HepG2 (cell line): ENCODE data around the gene THSD8. TPM values are rescaled to one million over a fixed set of nuclear protein-coding genes. Genes with fewer than 3 reads are reported as not detected.

ENCODE experiments used
- ARHGAP35 ChIP-seq: sonication (generic); formaldehyde crosslinking; IDR thresholded peaks from 2 replicates; pipeline ENCODE4 v1.9.0; 2022; ENCODE audit warnings: mild to moderate bottlenecking, inconsistent platforms, moderate library complexity, missing genetic modification reagents, borderline replicate concordance
- GZF1 ChIP-seq: sonication (generic); formaldehyde crosslinking; IDR thresholded peaks from 2 replicates; pipeline ENCODE4 v1.5.1; 2020; ENCODE audit warnings: mild to moderate bottlenecking, missing genetic modification reagents
- HCFC1 ChIP-seq: fragments of 150-350 bp; IDR thresholded peaks from 2 replicates; pipeline ENCODE4 v1.6.1; 2014; ENCODE audit warnings: low read depth, low read length
- ISL2 ChIP-seq: sonication (generic); formaldehyde crosslinking; IDR thresholded peaks from 2 replicates; pipeline ENCODE4 v1.5.0; 2020; ENCODE audit warnings: missing genetic modification reagents
- POLR2AphosphoS2 ChIP-seq: IDR thresholded peaks from 2 replicates; pipeline ENCODE4 v1.6.1; 2011; ENCODE audit warnings: low read depth, low read length, improper control_type of control experiment
- REL ChIP-seq: sonication (generic); formaldehyde crosslinking; conservative IDR thresholded peaks from 2 replicates; pipeline ENCODE4 v1.8.0; 2022; ENCODE audit warnings: mild to moderate bottlenecking, missing genetic modification reagents, moderate library complexity
- SMAD3 ChIP-seq: sonication (generic); formaldehyde crosslinking; IDR thresholded peaks from 2 replicates; pipeline ENCODE4 v1.4.0; 2020; ENCODE audit warnings: missing genetic modification reagents
- TBP ChIP-seq: sonication (generic); formaldehyde crosslinking; IDR thresholded peaks from 2 replicates; pipeline ENCODE4 v1.5.0; 2020; ENCODE audit warnings: missing genetic modification reagents
- ZNF263 ChIP-seq: sonication (generic); formaldehyde crosslinking; IDR thresholded peaks from 2 replicates; pipeline ENCODE4 v1.4.0; 2020; ENCODE audit warnings: missing genetic modification reagents
- ZNF546 ChIP-seq: sonication (generic); formaldehyde crosslinking; conservative IDR thresholded peaks from 2 replicates; pipeline ENCODE4 v1.8.1; 2023; ENCODE audit warnings: mild to moderate bottlenecking, missing genetic modification reagents
- polyA plus RNA-seq, 8 experiments: library from polyadenylated mRNA; depleted of rRNA in 3 of 8; stranded (reverse) in 7 of 8; unstranded in 1 of 8; fragments of >200 nt; fragmentation: Illumina TruSeq in 4 of 8; extraction: Trizol in 4 of 8; gene quantifications; 2 replicates each; pipeline versions ENCODE4 v1.2.1 to v1.2.3, GENCODE V29; 2011 to 2016; ENCODE audit warnings: low read depth in 4 of 8, missing spikeins in 1 of 8, mixed read lengths in 1 of 8; ENCODE audit not compliant: insufficient read depth in 1 of 8
- total RNA-seq, 5 experiments: library from RNA; depleted of rRNA; stranded (reverse); fragments of >200 nt; fragmentation: Illumina TruSeq; extraction: Trizol; gene quantifications; 2 replicates each; pipeline ENCODE4 v1.2.3, GENCODE V29; 2016; ENCODE audit warnings: low read depth in 1 of 5
- TF ChIP-seq, protein P1 (sequence below): sonication (generic); formaldehyde crosslinking; IDR thresholded peaks from 2 replicates; pipeline ENCODE4 v1.8.1; 2023; ENCODE audit warnings: missing genetic modification reagents, inconsistent platforms, borderline replicate concordance
- TF ChIP-seq, protein P2 (sequence below): sonication (generic); formaldehyde crosslinking; IDR thresholded peaks from 2 replicates; pipeline ENCODE4 v1.9.0; 2021; ENCODE audit warnings: missing genetic modification reagents, mild to moderate bottlenecking, borderline replicate concordance
- TF ChIP-seq, protein P3 (sequence below): sonication (generic); formaldehyde crosslinking; IDR thresholded peaks from 2 replicates; pipeline ENCODE4 v1.4.0; 2020; ENCODE audit warnings: missing genetic modification reagents
- TF ChIP-seq, protein P4 (sequence below): sonication (generic); formaldehyde crosslinking; IDR thresholded peaks from 2 replicates; pipeline ENCODE4 v1.4.0; 2020; ENCODE audit warnings: low read depth, mild to moderate bottlenecking, missing genetic modification reagents
- TF ChIP-seq, protein P5 (sequence below): sonication (generic); formaldehyde crosslinking; IDR thresholded peaks from 2 replicates; pipeline ENCODE4 v1.5.1; 2020; ENCODE audit warnings: mild to moderate bottlenecking, missing genetic modification reagents
- TF ChIP-seq, protein P6 (sequence below): sonication (generic); formaldehyde crosslinking; IDR thresholded peaks from 2 replicates; pipeline ENCODE4 v1.8.0; 2022; ENCODE audit warnings: missing genetic modification reagents, mild to moderate bottlenecking, borderline replicate concordance

The THSD8 gene
- total and polyA plus RNA-seq, 2 of the 13 experiments (the other 11 are each of a cell fraction or from before 2014, with no cell fraction given), result 4.8 to 14.9 TPM

DNA sequence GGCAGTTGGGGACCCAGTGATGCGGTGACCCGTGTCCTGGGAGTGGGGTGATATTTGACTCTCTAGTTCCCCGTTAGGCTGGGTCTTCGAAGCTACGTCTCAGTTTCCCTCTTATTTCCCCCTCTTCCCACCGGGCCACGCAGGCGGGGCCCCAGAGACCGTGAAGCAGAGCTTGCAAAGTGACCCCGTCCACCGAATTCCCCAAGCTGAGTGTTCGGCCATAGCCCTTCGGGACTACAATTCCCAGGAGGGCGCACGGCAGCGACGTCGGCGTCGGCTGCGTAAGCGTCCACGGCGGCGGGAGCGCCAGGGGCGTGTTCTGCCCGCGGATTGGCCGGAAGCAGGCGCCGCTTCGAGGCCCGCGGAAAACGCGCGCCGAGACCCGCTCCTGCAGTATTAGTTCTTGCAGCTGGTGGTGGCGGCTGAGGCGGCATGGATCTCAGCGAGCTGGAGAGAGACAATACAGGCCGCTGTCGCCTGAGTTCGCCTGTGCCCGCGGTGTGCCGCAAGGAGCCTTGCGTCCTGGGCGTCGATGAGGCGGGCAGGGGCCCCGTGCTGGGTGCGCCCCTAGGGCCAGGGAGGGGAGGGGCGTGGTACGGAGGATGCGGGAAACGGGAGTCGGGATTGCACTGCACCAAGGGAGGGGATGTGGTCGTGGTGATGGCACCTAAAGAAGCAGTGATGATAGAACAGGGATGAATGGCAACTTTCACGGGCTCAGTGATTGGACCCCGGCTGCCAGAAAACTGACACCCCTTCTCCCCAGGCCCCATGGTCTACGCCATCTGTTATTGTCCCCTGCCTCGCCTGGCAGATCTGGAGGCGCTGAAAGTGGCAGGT lies 4.6 kb downstream of the THSD8 start, which contains the start of gene RNASEH2A (continued):
- TF ChIP-seq, protein P1, sequence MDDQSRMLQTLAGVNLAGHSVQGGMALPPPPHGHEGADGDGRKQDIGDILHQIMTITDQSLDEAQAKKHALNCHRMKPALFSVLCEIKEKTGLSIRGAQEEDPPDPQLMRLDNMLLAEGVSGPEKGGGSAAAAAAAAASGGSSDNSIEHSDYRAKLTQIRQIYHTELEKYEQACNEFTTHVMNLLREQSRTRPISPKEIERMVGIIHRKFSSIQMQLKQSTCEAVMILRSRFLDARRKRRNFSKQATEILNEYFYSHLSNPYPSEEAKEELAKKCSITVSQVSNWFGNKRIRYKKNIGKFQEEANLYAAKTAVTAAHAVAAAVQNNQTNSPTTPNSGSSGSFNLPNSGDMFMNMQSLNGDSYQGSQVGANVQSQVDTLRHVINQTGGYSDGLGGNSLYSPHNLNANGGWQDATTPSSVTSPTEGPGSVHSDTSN (CRISPR knock-in tag), result no peak; the same call in 1 of the 2 replicates
- peak; percentile 93 for TF ChIP-seq HCFC1
- TF ChIP-seq, protein P2, sequence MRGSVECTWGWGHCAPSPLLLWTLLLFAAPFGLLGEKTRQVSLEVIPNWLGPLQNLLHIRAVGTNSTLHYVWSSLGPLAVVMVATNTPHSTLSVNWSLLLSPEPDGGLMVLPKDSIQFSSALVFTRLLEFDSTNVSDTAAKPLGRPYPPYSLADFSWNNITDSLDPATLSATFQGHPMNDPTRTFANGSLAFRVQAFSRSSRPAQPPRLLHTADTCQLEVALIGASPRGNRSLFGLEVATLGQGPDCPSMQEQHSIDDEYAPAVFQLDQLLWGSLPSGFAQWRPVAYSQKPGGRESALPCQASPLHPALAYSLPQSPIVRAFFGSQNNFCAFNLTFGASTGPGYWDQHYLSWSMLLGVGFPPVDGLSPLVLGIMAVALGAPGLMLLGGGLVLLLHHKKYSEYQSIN (CRISPR knock-in tag), result no peak
- 0 out of 2 replicates have a peak, but pooled peaks have one; percentile 27 for TF ChIP-seq TBP (CRISPR knock-in tag)
- TF ChIP-seq, protein P3, sequence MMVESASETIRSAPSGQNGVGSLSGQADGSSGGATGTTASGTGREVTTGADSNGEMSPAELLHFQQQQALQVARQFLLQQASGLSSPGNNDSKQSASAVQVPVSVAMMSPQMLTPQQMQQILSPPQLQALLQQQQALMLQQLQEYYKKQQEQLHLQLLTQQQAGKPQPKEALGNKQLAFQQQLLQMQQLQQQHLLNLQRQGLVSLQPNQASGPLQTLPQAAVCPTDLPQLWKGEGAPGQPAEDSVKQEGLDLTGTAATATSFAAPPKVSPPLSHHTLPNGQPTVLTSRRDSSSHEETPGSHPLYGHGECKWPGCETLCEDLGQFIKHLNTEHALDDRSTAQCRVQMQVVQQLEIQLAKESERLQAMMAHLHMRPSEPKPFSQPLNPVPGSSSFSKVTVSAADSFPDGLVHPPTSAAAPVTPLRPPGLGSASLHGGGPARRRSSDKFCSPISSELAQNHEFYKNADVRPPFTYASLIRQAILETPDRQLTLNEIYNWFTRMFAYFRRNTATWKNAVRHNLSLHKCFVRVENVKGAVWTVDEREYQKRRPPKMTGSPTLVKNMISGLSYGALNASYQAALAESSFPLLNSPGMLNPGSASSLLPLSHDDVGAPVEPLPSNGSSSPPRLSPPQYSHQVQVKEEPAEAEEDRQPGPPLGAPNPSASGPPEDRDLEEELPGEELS (CRISPR knock-in tag), result peak; percentile 46
- 0 out of 2 replicates have a peak, but pooled peaks have one; percentile 34 for TF ChIP-seq SMAD3 (CRISPR knock-in tag)
- peak; percentile 36; the same call in 1 of the 2 replicates for TF ChIP-seq ZNF263
- 0 out of 2 replicates have a peak, but pooled peaks have one; percentile 43 for TF ChIP-seq GZF1 (CRISPR knock-in tag)
- TF ChIP-seq, protein P4, sequence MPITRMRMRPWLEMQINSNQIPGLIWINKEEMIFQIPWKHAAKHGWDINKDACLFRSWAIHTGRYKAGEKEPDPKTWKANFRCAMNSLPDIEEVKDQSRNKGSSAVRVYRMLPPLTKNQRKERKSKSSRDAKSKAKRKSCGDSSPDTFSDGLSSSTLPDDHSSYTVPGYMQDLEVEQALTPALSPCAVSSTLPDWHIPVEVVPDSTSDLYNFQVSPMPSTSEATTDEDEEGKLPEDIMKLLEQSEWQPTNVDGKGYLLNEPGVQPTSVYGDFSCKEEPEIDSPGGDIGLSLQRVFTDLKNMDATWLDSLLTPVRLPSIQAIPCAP (CRISPR knock-in tag), result 0 out of 2 replicates have a peak, but pooled peaks have one; percentile 27
- TF ChIP-seq POLR2AphosphoS2, result no peak
- peak; percentile 65 for TF ChIP-seq ISL2
- TF ChIP-seq ZNF546, result 0 out of 2 replicates have a peak, but pooled peaks have one; percentile 72
- peak; percentile 79; the same call in 1 of the 2 replicates for TF ChIP-seq ARHGAP35
- TF ChIP-seq, protein P5, sequence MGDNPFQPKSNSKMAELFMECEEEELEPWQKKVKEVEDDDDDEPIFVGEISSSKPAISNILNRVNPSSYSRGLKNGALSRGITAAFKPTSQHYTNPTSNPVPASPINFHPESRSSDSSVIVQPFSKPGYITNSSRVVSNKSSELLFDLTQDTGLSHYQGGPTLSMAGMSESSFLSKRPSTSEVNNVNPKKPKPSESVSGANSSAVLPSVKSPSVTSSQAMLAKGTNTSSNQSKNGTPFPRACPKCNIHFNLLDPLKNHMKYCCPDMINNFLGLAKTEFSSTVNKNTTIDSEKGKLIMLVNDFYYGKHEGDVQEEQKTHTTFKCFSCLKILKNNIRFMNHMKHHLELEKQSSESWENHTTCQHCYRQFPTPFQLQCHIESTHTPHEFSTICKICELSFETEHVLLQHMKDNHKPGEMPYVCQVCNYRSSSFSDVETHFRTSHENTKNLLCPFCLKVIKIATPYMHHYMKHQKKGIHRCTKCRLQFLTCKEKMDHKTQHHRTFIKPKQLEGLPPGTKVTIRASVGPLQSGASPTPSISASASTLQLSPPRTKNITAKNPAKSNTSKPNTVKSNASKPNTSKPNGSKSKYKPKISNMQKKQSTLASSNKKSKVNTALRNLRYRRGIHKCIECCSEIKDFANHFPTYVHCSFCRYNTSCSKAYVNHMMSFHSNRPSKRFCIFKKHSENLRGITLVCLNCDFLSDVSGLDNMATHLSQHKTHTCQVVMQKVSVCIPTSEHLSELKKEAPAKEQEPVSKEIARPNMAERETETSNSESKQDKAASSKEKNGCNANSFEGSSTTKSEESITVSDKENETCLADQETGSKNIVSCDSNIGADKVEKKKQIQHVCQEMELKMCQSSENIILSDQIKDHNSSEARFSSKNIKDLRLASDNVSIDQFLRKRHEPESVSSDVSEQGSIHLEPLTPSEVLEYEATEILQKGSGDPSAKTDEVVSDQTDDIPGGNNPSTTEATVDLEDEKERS (CRISPR knock-in tag), result no peak
- TF ChIP-seq, protein P6, sequence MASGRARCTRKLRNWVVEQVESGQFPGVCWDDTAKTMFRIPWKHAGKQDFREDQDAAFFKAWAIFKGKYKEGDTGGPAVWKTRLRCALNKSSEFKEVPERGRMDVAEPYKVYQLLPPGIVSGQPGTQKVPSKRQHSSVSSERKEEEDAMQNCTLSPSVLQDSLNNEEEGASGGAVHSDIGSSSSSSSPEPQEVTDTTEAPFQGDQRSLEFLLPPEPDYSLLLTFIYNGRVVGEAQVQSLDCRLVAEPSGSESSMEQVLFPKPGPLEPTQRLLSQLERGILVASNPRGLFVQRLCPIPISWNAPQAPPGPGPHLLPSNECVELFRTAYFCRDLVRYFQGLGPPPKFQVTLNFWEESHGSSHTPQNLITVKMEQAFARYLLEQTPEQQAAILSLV (CRISPR knock-in tag), result peak; percentile 84; the same call in 1 of the 2 replicates
- TF ChIP-seq REL, result 0 out of 2 replicates have a peak, but pooled peaks have one; percentile 77
